GM03348 (cell line): ENCODE data around the gene TRIM7.
"Not testable (repeated sequence)": the region's sequence is repeated elsewhere in the genome, so short reads cannot be mapped to it uniquely, and the experiment has no call there.

Experiments used
- DNase-seq: peaks from one replicate; pipeline ENCODE4 v3.0.0; 2012; ENCODE audit warnings: low spot score

The TRIM7 gene

DNA sequence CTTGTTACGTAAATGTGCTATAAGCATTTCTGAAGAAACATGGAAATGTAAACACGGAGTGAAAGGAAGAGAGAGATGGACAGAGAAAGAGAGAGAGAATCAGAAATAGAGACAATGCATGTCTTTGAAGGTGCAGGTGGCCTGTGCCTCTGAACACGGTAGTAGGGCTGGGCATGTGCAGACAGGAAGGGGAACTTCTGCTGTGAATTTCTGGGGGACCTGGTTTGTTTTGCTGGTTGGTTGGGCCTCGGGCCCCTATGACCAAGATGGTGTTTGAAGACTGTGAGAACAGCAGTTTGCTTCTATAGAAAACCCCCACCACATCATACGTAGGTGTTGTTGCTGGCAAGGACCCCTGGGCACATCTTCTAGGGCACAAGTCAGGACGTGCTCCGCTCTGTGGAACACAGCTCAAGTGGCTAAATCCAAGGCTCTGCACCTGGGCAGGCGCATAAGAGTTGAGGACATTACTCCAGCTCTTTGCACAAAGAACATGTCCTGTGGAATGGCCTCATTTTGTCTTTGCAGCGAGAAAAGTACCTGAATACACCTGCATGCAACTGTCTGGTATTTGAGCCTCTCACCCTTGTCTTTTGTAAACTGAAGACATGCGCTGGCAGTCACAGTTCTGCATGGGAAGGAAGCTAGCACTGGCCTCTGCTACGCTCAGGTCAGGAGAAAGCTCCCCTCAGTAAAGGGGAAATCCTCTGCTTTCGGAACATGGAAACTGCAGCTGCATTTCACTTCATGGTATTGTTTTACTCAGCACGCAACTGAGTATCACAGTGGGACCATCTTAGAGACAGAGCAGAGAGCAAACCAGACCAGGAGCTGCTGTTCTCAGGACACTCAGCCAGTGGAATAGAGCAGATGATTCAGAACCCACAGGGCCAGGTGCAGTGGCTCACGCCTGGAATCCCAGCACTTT is 54.9 kb downstream of the TRIM7 start:
- DNase-seq = no peak

DNA sequence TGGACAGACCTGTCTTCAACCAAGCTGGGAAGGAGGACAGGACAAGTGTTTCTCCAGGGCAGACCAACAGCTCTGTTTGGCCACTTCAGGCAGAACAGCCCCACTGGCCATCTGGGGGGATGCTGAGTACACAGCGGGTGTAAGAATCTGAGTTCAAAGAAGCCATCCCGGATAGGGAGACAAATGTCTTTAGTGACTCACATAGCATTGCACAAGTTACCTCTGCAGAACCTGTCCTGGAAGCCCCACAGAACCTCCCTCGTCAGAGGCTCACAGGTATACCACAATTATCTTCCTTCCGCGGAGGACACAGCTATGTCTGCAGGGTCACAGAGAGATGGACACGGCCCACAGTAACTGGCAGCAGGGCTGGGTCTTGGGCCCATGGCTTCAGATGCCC is 55.6 kb downstream of the TRIM7 start:
- no peak for DNase-seq

DNA sequence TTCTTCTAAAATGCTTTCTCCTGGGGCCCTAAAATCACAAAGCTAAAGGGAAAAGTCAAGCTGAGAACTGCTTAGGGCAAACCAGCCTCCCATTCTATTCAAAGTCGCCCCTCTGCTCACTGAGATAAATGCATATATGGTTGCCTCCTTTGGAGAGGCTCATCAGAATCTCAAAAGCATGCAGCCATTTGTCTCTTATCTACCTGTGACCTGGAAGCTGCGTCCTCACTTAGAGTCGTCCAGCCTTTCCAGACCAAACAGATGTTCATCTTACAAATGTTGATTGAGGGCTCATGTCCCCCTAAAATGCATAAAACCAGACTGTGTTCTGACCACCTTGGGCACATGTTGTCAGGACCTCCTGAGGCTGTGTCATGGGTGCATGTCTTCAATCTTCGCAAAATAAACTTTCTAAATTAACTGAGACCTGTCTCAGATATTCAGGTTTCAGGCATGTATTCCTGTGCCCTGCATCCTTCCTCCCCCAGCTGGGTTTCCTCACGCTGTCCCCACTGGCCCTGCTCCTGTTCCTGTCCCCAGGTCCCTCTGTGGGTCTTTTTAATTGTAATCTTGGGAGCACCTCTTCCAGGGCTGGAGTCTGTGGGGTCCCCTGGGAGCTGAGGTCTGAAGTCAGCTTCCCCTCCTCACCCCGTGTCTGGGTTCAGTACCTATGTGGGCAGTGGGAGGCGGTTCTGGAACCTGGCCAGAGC is 57.9 kb downstream of the TRIM7 start, which contains the start of gene OR2V2:
OR2V2 (plus strand) TSS at position 660 of the 710 bp plus-strand sequence. CDS start 7,357 bp downstream, outside the sequence.
- not testable (repeated sequence) for DNase-seq

DNA sequence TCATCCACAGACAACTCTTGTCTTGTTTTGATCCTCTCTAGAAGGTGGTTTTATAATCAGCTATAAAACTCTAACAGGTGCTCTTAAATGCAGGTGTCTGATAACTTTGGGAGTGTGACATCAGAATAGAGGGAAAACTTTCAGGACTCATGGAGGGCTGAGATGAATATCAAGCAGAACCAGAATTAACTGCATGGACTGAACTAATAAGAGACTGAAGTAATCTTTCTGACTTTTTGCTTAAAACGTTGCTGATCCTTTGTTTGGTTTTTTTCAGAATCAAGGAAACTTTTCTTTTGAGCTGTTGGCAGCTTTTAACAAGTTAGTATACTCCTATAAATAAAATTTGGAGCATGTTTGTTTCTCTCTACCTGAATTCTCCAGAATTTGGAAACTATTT is 59.9 kb downstream of the TRIM7 start:
- DNase-seq = no peak
